Body of pancreas (tissue), 4 donors: ENCODE measurements around the gene LRFN4. TPM values are rescaled to one million over a fixed set of nuclear protein-coding genes. Genes with fewer than 3 reads are reported as not detected.

ENCODE experiments used
- ATAC-seq: fragments of 150-250 bp; one replicate; pipeline ENCODE4 v1.9.1; 2016
- DNase-seq, 4 donors: peaks; one replicate each; pipeline ENCODE4 v3.0.0-alpha.2; 2019
- H3K27ac ChIP-seq, 4 donors: fragments of 200-600 bp; sonication (generic); 1 replicate in 3 of 4; 2 replicates in 1 of 4; pipeline versions ENCODE4 v1.5.1 to v1.6.1; 2016 to 2019; ENCODE audit warnings: mild to moderate bottlenecking in 1 of 4, mixed read lengths in 1 of 4, moderate library complexity in 1 of 4
- H3K27me3 ChIP-seq, 2 donors: fragments of 200-600 bp; sonication (generic); one replicate each; pipeline ENCODE4 v1.6.0; 2016; ENCODE audit warnings: mild to moderate bottlenecking in 1 of 2
- H3K36me3 ChIP-seq, 2 donors: fragments of 200-600 bp; sonication (generic); replicated peaks in 1 of 2; 2 replicates each; pipeline ENCODE4 v1.5.1; 2016; ENCODE audit warnings: low read depth in 2 of 2; ENCODE audit not compliant: insufficient read depth in 1 of 2
- H3K4me1 ChIP-seq: fragments of 200-600 bp; sonication (generic); one replicate; pipeline ENCODE4 v1.6.0; 2016
- H3K4me3 ChIP-seq, 2 donors: fragments of 200-600 bp; sonication (generic); 1 replicate in 1 of 2; 2 replicates in 1 of 2; pipeline ENCODE4 v1.5.1; 2016 to 2019
- H3K9me3 ChIP-seq, 3 donors: fragments of 200-600 bp; sonication (generic); 1 replicate in 2 of 3; 2 replicates in 1 of 3; pipeline ENCODE4 v1.5.1; 2016
- CTCF ChIP-seq, 7 experiments: fragments of 450-650 bp in 4 of 7; fragments of 200-600 bp in 3 of 7; sonication (generic) in 3 of 7; IDR thresholded peaks; one replicate each; pipeline ENCODE4 v1.5.1; 2016 to 2019; ENCODE audit warnings: antibody characterized with exemption in 7 of 7
- POLR2A ChIP-seq, 3 donors: fragments of 450-650 bp; IDR thresholded peaks; one replicate each; pipeline ENCODE4 v1.6.1; 2016; ENCODE audit warnings: antibody characterized with exemption in 3 of 3, mild to moderate bottlenecking in 2 of 3
- WGBS, 2 donors: methylation state at CpG; one replicate each; pipeline ENCODE4 v1.1.5; 2017; 5-methylcytosine and 5-hydroxymethylcytosine counted together
- intact Hi-C: fragments of 100-400 bp; cut with DNase I; formaldehyde crosslinking; loops from one replicate; pipeline ENCODE4 v1.15.1; 2023
- total RNA-seq, 2 donors: library from RNA; depleted of rRNA; stranded (reverse); fragments of >200 nt; gene quantifications; one replicate each; pipeline ENCODE4 v1.1.0, GENCODE V29; 2016

The LRFN4 gene
- total RNA-seq, 2 donors from 2014 or later = 2.3 to 3.0 TPM

- WGBS, 2 donors = 86 to 87% methylated on average over 11 to 40 of the region's 41 CpGs
- ATAC-seq (no peak), DNase-seq (no peak)
- peaks cover 9% of the 10 kb centered on the region for H3K4me1 ChIP-seq
- H3K9me3 ChIP-seq = no peaks in the 10 kb centered on the region
- no peaks in the 10 kb centered on the region for H3K36me3 ChIP-seq
- no peak overlapping the region for H3K27ac ChIP-seq
- no peak for TF ChIP-seq POLR2A (IDR thresholded peaks at IDR 0.05)
- TF ChIP-seq CTCF (IDR thresholded peaks at IDR 0.05) = no peak
- H3K27me3 ChIP-seq = no peaks in the 10 kb centered on the region
- no peak overlapping the region for H3K4me3 ChIP-seq
- intact Hi-C loops = no loop called here
Observed at GRCh38 chr11:66859686-66860448, 3.0 kb downstream of the LRFN4 start.

GRCh38 chr11:66860449-66860831 is 3.6 kb downstream of the LRFN4 start:
- H3K9me3 ChIP-seq = no peaks in the 10 kb centered on the region
- DNase-seq = no peak
- no peak for TF ChIP-seq CTCF (IDR thresholded peaks at IDR 0.05)
- no peak for TF ChIP-seq POLR2A (IDR thresholded peaks at IDR 0.05)
- intact Hi-C loops = no loop called here
- WGBS, 2 donors = 86 to 88% methylated on average over 11 to 16 of the region's 18 CpGs
- peaks cover 5% of the 10 kb centered on the region for H3K4me1 ChIP-seq
- no peaks in the 10 kb centered on the region for H3K27me3 ChIP-seq
- H3K27ac ChIP-seq = no peak overlapping the region
- ATAC-seq = no peak
- H3K4me3 ChIP-seq = no peak overlapping the region
- H3K36me3 ChIP-seq = no peaks in the 10 kb centered on the region

GRCh38 chr11:66861038-66861773 is 4.3 kb downstream of the LRFN4 start:
- intact Hi-C loops = no loop called here
- no peak overlapping the region for H3K27ac ChIP-seq
- DNase-seq = no peak
- no peak for ATAC-seq
- H3K36me3 ChIP-seq = no peaks in the 10 kb centered on the region
- H3K4me1 ChIP-seq = no peaks in the 10 kb centered on the region
- no peak overlapping the region for H3K4me3 ChIP-seq
- no peaks in the 10 kb centered on the region for H3K27me3 ChIP-seq
- TF ChIP-seq CTCF (IDR thresholded peaks at IDR 0.05) (no peak), POLR2A (IDR thresholded peaks at IDR 0.05) (no peak)
- 88 to 90% methylated on average over 21 to 32 of the region's 32 CpGs for WGBS, 2 donors
- no peaks in the 10 kb centered on the region for H3K9me3 ChIP-seq

- WGBS, 2 donors = 93 to 100% methylated on average over 2 to 27 of the region's 30 CpGs
- Histone ChIP-seq H3K36me3 (no peaks in the 10 kb centered on the region), H3K4me3 (no peak overlapping the region), H3K27me3 (no peaks in the 10 kb centered on the region), H3K27ac (no peak overlapping the region), H3K9me3 (no peaks in the 10 kb centered on the region), H3K4me1 (no peaks in the 10 kb centered on the region)
- intact Hi-C loops = no loop called here
- DNase-seq (no peak), ATAC-seq (no peak)
- TF ChIP-seq CTCF (IDR thresholded peaks at IDR 0.05) (no peak), POLR2A (IDR thresholded peaks at IDR 0.05) (no peak)
Observed at GRCh38 chr11:66861774-66862558, 5.1 kb downstream of the LRFN4 start.
